GM19463 (cell line): ENCODE results near the gene TEX28.
A peak's percentile ranks its signal among the peaks of the same experiment; 100 is the strongest.
"Not testable (repeated sequence)": the region's sequence is repeated elsewhere in the genome, so short reads cannot be mapped to it uniquely, and the experiment has no call there.

Experiments used
- ATAC-seq: cut with Tn5 transposase; IDR thresholded peaks from one replicate; pipeline ENCODE4 v1.9.1; 2021; ENCODE audit warnings: mild to moderate bottlenecking, moderate library complexity; ENCODE audit not compliant: unreplicated experiment

Gene TEX28

DNA sequence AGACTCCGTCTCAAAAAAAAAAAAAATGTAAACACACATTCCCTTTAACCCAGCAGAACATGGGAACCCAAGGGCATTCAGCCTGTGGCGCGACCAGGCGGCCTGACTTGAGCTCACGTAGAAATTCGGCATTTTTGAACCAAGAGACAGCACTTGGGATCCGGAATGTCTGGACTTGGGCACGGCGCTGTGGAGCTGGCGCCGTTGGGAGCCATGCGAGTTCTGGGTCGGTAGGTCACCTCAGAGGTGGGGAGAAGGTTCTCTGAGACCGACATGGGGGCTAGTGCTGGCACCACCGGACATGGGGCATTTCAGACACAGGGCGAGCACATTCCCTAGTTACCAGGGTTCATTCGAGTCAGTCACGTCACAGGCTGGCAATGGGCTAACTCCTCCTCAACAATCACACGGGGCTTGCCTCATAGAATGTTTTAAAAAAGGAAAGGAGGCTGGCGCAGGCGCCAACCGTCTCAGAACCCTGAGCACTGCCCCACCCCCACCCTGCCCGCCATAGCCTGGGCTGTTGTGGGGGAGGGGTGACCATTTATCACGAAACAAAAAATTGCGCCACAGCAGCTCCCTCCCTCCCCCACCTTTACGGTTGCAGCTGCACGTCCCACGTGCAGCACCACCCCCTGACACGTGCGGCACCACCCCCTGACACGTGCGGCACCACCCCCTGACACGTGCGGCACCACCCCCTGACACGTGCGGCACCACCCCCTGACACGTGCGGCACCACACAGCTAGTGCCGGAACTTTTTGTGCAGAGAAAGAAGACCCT is at the start of gene TEX28:
TSS of gene TEX28 (minus strand) at position 334 of the 784 bp plus-strand sequence. CDS start 3,007 bp downstream, outside the sequence.
- no peak for ATAC-seq

GRCh38 chrX:154343620-154344019 is 48.7 kb upstream of the TEX28 start:
- ATAC-seq = peak; percentile 29

DNA sequence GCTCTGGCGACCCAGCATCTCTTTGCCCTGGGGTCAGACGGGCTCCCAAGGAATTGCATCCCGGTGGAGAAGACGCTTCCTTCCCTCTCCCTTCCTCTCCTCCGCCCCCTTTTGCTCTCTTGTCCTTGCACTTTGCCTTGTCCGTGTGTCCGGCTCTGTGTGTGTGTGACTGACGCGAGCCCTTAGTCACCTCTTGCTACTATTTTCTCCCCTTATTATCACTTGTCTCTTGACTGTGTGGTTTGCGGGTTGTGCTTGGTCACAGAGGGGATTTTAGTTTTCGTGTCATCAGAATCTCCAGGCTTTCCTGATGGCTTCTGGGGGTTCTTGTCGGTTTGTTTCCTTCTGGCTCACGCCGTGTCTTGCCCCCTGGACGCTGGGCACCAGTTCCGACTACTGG is 48.1 kb upstream of the TEX28 start:
- ATAC-seq = not testable (repeated sequence)

GRCh38 chrX:154341399-154342298 is 46.7 kb upstream of the TEX28 start:
- ATAC-seq = peak; percentile 68

DNA sequence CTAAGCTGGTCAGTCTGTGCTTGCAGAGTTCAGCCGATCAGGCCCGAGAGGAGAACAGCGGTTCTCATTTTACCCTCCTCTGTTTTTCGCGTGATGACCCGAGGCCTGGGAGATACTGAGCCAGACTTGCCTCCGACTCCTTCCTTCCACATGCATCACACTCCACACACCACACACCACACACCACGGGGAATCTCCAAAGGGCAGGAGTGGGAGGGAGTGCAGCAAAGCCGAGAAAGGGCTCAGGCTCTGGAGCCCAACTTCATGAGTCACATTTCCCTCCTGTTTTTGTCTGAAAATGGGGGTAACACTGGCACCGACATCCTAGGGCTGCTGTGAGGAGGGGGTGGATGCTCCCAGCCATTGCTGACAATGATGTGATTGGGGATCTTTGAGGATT is 39.6 kb upstream of the TEX28 start:
- no peak for ATAC-seq

- peak; percentile 74 for ATAC-seq
Measured at GRCh38 chrX:154333837-154334271, 38.9 kb upstream of the TEX28 start.

DNA sequence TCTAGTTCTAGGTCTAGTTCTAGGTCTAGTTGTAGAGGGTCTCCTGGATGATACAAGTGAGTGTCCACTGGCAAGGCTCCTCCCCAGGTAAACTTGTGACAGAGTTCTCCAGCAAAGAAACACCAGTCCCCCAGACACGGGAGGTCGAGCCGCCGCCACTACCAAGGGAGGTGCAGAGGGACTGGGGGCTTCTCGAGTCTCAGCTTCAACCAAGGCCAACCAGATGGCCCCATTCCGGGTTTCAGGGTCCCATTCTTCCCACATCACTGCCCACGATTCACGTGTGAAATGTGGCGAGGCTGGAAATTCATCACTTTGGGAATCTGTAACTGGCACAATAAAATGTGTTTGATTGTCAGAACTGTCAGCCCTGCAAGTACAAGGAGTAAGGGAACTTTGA is 38.2 kb upstream of the TEX28 start:
- no peak for ATAC-seq

- no peak for ATAC-seq
Measured at GRCh38 chrX:154332561-154332960, 37.6 kb upstream of the TEX28 start.

- ATAC-seq = no peak
Measured at GRCh38 chrX:154329294-154329693, 34.4 kb upstream of the TEX28 start.

GRCh38 chrX:154328646-154329045 is 33.7 kb upstream of the TEX28 start:
- no peak for ATAC-seq

DNA sequence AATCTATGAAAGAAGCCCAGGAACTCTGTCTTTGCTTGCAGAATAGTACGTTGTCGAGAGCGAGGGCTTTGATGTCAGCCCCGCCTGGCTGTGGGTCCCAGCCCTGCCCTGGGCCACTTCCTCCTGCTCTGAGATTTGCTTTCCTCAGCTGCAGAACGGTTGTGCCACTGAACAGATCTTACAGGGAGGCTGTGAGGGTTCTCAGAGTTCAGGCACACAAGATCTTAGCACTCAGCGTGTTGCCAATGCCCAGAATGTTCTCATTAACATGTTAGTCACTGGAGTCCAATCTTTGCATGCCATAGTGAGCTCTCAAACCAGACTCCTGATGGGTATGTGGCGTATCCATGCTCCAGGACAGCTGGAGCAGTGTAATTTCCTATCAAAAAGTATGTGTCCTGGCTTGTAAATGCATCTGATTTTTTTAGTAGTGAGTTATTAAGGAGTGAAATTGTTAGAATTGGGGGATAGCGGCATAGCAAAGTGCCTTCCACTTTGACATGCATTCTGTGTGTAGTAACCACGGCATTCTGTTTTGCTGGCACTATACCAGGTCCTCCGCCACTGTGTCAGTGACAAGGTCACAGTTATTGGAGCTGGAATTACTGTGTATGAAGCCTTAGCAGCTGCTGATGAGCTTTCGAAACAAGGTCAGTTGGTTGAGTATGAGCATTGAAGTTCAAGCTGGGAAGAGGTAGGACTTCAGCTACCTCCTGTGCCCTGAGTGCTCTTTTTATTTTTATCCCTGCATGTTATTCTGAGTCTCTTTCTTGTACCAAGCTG is 32.3 kb upstream of the TEX28 start:
- no peak for ATAC-seq

DNA sequence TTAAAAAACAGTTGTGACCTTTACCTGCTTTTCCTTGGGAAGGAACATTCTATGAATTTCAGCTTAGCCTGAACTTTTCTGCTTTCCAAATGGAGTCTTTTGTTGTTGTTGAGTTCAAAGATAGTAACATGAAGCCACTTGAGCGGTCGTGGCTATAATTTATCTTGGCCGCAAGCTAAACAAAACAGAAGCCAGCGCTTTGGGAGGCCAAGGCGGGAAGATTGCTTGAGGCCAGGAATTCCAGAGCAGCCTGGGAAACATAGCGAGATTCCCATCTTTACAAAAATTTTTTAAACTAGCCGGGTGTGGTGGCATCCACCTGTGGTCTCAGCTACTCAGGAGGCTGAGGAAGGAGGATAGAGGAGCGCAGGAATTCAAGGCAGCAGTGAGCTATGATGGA is 30.6 kb upstream of the TEX28 start:
- no peak for ATAC-seq

DNA sequence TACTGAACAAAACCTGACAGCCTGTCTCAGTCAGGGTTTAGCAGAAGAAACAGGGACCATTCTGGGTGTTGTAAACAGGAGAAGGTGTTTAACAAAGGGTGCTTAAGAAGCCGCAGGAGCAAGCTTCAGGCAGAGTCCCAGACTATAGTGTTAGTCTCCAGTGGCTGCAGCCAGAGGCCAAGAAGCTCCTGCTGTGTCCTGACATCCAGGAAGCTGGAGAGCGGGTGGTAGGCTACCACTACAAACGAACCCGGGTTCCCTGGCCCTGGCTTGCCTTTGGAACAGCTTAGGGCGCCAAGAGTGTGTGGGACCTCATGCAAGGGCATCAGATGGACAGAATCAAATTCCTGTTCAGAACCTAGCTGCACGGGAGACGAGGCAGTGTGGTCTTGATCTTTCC is 28.6 kb upstream of the TEX28 start:
- ATAC-seq = no peak

DNA sequence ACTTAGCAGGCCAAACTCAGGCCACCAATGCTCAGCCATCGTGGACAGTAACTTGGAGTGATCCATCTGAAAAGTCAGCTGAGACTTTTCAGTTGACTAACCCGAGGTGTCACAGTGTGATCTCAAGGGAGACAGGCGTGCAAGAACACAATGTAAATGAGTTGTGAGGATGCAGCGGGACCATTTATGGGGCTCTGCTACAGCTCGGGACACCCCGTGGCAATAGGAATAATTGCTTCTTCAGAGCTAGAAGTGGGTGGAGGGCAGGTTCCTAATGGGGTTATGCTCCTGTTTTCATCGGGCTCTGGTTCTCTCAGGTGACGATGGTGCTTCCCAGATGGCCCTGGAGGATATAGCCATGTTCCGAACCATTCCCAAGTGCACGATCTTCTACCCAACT is 28.0 kb upstream of the TEX28 start:
- no peak for ATAC-seq

GRCh38 chrX:154321594-154321993 is 26.7 kb upstream of the TEX28 start:
- no peak for ATAC-seq

DNA sequence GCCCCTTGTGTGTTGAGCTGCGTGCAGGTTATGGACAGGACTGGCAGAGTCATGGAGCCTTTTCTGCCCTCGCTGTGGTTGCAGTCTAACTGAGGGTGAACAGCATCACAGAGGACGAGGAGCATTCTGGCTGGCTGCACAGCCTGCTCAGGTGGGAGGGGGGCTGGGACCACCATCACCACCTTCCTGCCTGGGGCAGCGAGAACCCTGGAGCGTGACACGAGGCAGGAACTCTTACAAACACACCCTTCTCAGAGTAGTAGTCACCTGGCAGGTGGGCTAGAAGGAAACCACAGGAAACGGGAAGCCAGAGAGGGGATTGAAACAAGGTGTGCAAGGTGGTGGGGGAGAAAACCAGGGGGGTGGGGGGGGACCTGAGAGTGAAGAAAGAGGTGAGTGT is 26.2 kb upstream of the TEX28 start:
- no peak for ATAC-seq

DNA sequence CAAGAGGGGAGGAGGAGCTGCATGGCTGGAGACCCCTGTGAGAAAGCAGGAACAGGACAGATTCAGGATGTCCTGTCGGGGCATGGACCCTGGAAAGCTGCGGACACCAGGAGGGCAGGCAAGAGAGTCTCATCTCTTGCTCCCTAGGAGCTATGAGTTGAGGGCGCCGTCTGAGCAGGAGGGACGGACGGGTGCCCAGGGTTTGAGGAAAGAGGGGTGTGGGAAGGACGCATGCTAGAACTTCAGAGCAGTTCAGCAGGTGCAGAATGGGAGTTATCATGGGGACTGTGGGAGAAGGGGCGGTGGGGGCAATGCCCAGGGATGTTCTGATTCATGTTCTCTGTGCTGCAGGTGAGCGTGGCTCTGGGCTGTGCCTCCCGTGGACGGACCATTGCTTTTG is 25.5 kb upstream of the TEX28 start:
- ATAC-seq = no peak

DNA sequence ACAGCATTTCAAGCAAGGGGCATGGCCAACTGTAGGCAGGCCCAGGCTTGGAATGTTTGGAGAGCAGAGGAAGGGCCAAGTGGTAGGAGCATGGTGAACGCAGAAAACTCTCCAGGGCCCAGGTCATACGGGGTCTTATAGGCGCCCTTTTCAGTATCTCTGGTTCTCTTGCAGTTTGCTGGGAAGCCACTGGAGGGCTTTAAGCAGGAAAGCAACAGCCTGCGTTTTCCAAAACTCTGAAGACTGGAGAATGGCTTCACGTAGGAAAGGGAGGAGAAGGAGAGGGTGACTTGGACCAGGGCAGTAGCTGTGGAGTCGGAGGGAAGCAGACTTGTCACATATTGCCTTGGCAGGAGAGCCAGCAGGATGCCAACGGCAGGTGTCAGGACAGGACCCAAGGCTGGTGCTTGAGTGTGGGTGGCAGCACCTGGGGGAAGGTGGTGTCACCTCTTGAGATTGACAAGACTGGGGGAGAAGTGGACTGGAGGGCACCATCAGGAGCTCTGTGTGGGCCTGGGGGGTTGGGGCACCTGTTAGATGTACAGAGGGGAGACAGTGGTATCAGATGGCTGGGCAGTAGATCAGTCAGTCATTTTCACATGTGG is 22.6 kb upstream of the TEX28 start:
- no peak for ATAC-seq

DNA sequence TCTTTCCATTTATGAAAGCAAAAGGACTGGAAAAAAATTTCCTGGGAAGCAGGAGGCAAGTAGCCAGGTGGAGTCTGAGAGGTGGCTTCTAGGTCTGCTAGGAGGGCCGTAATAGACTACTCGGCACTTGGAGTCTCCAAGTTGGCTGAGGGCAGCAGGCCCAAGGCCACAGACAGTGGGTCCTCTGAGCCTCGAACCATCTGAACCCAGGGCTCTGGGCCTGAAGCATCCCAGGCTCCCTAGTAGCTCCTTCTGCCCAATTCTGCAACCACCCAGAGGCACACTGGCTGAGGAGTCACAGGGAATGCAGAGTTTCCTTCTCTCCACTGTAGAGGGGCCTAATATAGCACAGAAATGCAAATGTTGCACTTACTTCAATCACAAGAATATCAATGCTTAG is 20.5 kb upstream of the TEX28 start:
- ATAC-seq = no peak

GRCh38 chrX:154313147-154313546 is 18.2 kb upstream of the TEX28 start:
- ATAC-seq = no peak

DNA sequence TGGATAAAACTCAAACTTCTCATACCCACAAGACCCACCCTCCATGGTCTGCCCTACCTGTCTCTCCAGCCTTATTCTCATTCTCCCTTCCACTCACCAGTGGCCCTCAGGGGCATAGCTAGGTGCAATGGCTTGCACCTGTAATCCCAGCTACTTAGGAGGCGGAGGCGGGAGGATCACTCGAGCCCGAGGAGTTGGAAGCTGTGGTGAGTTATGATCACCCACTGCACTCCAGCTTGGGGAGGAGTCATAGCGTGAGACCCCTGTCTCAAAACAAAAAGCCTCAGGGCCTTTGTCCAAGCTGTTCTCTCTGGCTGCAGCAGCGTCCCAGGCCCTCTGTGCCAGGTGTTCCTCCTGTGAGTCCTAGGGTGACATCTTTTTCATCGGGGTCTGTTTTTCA is 17.2 kb upstream of the TEX28 start:
- no peak for ATAC-seq
